Vagina (tissue), 2 donors: ENCODE results near the gene SOWAHA.

Experiments
- CTCF ChIP-seq, 3 experiments: fragments of 450-650 bp in 2 of 3; fragments of 200-600 bp in 1 of 3; sonication (generic) in 1 of 3; IDR thresholded peaks; one replicate each; pipeline ENCODE4 v1.5.1; 2017 to 2019; ENCODE audit warnings: antibody characterized with exemption in 3 of 3, mild to moderate bottlenecking in 2 of 3, moderate library complexity in 2 of 3
- POLR2A ChIP-seq, 2 donors: fragments of 450-650 bp; IDR thresholded peaks; one replicate each; pipeline ENCODE4 v1.6.1; 2017; ENCODE audit warnings: antibody characterized with exemption in 2 of 2, mild to moderate bottlenecking in 2 of 2, moderate library complexity in 2 of 2

GRCh38 chr5:132768485-132768868 is 44.6 kb upstream of the SOWAHA start:
- TF ChIP-seq CTCF (IDR thresholded peaks at IDR 0.05) (no peak), POLR2A (IDR thresholded peaks at IDR 0.05) (no peak)
